HFF-Myc (cell line): Measurements from ENCODE around the gene NPR1.
"Not testable (repeated sequence)": the region's sequence is repeated elsewhere in the genome, so short reads cannot be mapped to it uniquely, and the experiment has no call there.

Experiments
- DNase-seq: peaks from one replicate; pipeline ENCODE4 v3.0.0-alpha.2; 2011; ENCODE audit warnings: low read depth; ENCODE audit errors: extremely low read depth
- H3K4me3 ChIP-seq: replicated peaks from 2 replicates; pipeline ENCODE4 v1.5.1; 2011; ENCODE audit warnings: low read depth, mild to moderate bottlenecking, control low read depth, low read length
- TF ChIP-seq, protein P1 (sequence below): IDR thresholded peaks from 2 replicates; pipeline ENCODE4 v1.5.1; 2012; ENCODE audit warnings: mild to moderate bottlenecking, low read depth, low read length, control low read depth; ENCODE audit errors: missing control alignments

Gene NPR1

DNA sequence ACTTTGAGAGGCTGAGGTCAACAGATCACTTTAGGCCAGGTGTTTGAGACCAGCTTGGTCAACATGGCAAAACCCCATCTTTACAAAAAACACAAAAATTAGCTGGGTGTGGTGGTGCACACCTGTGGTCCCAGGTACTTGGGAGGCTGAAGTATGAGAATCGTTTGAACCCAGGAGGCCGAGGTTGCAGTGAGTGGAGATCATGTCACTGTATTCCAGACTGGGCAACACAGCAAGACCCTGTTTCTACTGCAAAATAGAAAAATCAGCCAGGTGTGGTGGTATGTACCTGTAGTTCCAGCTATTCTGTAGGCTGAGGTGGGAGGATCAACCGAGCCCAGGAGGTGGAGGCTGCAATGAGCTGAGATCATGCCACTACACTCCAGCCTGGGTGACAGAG, 45.2 kb downstream of the NPR1 start:
- no peak overlapping the region for H3K4me3 ChIP-seq
- TF ChIP-seq, protein P1, sequence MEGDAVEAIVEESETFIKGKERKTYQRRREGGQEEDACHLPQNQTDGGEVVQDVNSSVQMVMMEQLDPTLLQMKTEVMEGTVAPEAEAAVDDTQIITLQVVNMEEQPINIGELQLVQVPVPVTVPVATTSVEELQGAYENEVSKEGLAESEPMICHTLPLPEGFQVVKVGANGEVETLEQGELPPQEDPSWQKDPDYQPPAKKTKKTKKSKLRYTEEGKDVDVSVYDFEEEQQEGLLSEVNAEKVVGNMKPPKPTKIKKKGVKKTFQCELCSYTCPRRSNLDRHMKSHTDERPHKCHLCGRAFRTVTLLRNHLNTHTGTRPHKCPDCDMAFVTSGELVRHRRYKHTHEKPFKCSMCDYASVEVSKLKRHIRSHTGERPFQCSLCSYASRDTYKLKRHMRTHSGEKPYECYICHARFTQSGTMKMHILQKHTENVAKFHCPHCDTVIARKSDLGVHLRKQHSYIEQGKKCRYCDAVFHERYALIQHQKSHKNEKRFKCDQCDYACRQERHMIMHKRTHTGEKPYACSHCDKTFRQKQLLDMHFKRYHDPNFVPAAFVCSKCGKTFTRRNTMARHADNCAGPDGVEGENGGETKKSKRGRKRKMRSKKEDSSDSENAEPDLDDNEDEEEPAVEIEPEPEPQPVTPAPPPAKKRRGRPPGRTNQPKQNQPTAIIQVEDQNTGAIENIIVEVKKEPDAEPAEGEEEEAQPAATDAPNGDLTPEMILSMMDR: no peak
- DNase-seq: no peak

DNA sequence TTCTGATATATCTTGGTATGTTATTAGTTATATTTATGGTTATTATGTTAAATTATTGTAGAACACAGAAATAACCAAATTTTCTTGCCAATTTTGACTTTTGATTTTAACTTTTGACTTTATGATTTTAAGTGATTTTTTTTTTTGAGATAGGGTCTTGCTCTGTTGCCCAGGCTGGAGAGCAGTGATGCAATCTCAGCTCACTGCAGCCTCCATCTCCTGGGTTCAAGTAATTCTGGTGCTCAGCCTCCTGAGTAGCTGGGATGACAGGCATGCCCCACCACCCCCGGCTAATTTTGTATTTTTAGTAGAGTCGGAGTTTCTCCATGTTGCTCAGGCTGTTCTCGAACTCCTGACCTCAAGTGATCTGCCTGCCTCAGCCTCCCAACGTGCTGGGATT, 46.1 kb downstream of the NPR1 start:
- not testable (repeated sequence) for H3K4me3 ChIP-seq, DNase-seq

DNA sequence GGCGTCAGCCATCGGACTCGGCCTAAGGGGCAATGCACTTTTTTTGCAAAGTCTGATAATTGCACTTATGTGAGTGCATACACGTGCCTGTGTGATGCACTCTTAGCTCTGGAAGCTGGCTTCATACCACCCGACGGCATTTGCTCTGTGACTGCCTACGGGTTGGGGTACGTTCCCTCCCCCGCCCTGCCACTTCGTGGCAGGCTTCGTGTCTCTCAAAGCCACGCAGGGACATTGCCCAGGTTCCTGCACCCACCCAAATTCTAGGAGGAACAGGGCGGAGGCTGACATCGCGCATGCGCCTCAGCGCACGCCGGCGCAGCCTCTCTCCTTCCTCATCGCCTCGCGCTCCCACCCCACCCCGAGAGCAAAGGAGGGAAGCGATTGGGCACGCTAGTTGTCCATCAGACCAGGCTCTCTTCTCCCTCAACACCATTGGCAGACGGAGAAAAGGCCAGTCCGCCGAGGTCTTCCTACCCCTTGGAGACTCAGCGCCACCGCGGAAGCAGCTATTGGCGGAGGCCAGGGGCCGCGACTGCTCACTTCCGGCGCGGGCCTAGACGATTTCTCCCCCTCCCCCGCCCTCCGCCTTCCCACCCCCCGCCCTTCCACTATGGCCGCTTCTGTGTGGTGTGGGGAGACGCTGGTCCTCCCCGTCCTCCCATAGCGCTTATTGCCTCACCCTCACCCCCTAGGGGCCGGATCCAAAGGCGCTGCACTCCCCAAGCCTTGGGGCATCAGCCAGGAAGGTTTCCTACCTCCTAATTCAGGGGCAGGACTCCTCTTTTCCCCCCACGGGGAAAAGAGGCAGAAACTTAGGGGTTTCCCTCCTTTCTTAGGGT, 49.2 kb downstream of the NPR1 start, which contains the start of gene INTS3:
Gene INTS3 (plus strand): TSS at position 588 of the 842 bp plus-strand sequence. CDS start 585 bp downstream, outside the sequence.
- TF ChIP-seq, protein P1: no peak
- peak; percentile 100 for DNase-seq
- peak within 1 kb of the TSS; percentile 97 for H3K4me3 ChIP-seq

DNA sequence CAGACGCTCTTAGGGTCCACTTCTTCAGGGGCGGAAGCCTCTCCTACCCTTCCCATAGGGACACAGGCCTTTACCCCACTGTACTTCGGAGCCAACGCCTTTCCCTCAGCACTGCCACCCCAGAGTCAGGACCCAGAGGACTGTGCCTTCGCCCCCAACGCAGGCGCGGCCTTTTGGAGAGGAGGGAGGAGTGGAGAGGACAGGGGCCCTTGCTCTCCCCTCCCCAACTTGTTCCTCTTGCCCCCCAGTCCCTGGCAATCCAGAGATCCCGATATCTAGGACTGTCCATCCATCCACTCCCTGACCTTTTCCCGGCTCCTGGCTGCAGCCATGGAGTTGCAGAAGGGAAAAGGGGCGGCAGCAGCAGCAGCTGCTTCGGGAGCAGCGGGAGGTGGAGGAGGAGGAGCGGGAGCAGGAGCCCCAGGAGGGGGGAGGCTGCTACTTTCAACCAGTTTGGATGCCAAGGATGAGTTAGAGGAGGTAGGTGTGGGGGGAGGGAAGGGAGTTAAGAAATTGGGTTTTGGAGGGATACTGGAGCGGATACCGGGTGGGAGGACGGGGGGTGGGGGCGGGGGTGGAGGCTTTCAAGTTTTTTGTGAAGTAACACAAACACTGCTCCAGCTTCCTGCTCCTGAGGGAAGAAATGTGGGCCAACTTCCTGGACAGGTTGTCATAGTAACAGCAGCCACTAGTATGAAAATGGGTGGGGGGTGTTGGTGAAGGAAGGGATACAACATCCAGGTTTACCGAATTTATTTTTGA, 50.0 kb downstream of the NPR1 start:
- no peak for DNase-seq
- TF ChIP-seq, protein P1: no peak
- peak overlapping the region; percentile 97 for H3K4me3 ChIP-seq

DNA sequence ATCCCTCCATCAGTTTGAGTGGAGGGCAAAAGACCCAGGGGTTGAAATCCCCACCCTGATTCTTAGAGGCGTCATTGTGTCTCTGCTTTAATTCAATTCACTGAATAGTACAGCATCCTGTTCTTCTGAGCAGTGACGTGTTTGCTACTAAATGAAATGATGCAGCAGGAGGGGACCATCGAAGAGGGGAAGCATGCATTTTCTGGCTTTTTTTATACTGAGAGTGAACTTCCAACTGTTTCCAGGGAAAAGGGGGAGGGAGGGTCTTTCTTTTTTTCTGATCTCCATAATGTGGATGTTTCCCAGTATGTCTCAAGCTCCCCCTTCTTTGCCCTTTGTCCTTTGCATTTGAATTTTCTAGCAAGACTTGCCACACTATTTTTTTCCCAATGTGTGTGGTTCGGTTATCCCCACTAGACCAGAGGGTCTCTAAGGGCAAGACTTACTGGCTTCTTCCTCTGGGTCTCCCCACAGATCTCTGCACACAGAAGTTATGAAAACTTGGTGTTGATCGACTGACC, 52.0 kb downstream of the NPR1 start:
- TF ChIP-seq, protein P1: no peak
- H3K4me3 ChIP-seq: no peak overlapping the region
- no peak for DNase-seq

DNA sequence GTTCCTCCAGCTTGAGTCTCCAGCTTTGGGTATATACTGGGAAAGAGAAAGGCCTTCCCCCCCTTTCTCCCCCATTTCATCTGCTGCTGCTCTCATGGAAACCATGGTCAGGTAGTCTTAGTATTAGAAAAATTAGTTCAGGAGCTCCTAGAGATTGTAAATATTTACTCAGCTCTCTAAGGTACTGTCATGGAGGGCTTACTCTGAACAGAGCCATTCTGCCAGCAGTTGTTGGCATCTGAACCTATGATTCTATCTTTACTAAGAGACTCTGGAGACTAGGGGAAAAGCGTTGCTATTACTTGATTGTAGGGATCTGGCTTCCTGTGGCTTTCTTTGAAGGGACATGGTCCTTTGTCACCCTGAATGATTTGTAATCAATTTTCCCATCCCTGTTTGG, 55.5 kb downstream of the NPR1 start:
- TF ChIP-seq, protein P1: no peak
- H3K4me3 ChIP-seq: no peak overlapping the region
- no peak for DNase-seq
